Suprapubic skin (tissue), 4 donors: ENCODE results near the gene SOHLH2. TPM values are rescaled to one million over a fixed set of nuclear protein-coding genes. Genes with fewer than 3 reads are reported as not detected.

ENCODE experiments used
- DNase-seq, 2 donors: peaks; one replicate each; pipeline ENCODE4 v3.0.0-alpha.2; 2019; ENCODE audit warnings: low spot score in 2 of 2
- H3K27ac ChIP-seq: fragments of 200-600 bp; sonication (generic); one replicate; pipeline ENCODE4 v1.5.1; 2019
- H3K27me3 ChIP-seq: fragments of 200-600 bp; sonication (generic); one replicate; pipeline ENCODE4 v1.5.1; 2019
- H3K36me3 ChIP-seq: fragments of 200-600 bp; sonication (generic); one replicate; pipeline ENCODE4 v1.5.1; 2019
- H3K4me1 ChIP-seq: fragments of 200-600 bp; sonication (generic); one replicate; pipeline ENCODE4 v1.5.1; 2019
- H3K4me3 ChIP-seq: fragments of 200-600 bp; sonication (generic); one replicate; pipeline ENCODE4 v1.5.1; 2019; ENCODE audit warnings: mild to moderate bottlenecking
- H3K9me3 ChIP-seq: fragments of 200-600 bp; sonication (generic); one replicate; pipeline ENCODE4 v1.5.1; 2019
- EP300 ChIP-seq: sonication (generic); formaldehyde crosslinking; IDR thresholded peaks from one replicate; pipeline ENCODE4 v1.6.1; 2017; ENCODE audit warnings: antibody characterized with exemption
- POLR2A ChIP-seq, 2 donors: fragments of 450-650 bp; IDR thresholded peaks; one replicate each; pipeline ENCODE4 v1.6.1; 2017; ENCODE audit warnings: antibody characterized with exemption in 2 of 2, mild to moderate bottlenecking in 2 of 2, moderate library complexity in 2 of 2
- POLR2AphosphoS5 ChIP-seq, 3 donors: sonication (generic); formaldehyde crosslinking; IDR thresholded peaks; one replicate each; pipeline ENCODE4 v1.6.1; 2017; ENCODE audit warnings: antibody characterized with exemption in 3 of 3
- WGBS: methylation state at CpG from one replicate; pipeline ENCODE4 v1.1.5; 2018; 5-methylcytosine and 5-hydroxymethylcytosine counted together
- total RNA-seq, 4 donors: library from RNA; depleted of rRNA; stranded (reverse); fragments of >200 nt; gene quantifications; one replicate each; pipeline ENCODE4 v1.1.0, GENCODE V29; 2016
- TF ChIP-seq, protein P1 (sequence below), 2 donors: fragments of 200-600 bp in 1 of 2; fragments of 450-650 bp in 1 of 2; sonication (generic) in 1 of 2; IDR thresholded peaks; one replicate each; pipeline ENCODE4 v1.5.1; 2016 to 2019; ENCODE audit warnings: antibody characterized with exemption in 2 of 2, mild to moderate bottlenecking in 1 of 2, moderate library complexity in 1 of 2

Gene SOHLH2
- total RNA-seq, 4 donors from 2014 or later: 0.21 TPM; not detected in 3

DNA sequence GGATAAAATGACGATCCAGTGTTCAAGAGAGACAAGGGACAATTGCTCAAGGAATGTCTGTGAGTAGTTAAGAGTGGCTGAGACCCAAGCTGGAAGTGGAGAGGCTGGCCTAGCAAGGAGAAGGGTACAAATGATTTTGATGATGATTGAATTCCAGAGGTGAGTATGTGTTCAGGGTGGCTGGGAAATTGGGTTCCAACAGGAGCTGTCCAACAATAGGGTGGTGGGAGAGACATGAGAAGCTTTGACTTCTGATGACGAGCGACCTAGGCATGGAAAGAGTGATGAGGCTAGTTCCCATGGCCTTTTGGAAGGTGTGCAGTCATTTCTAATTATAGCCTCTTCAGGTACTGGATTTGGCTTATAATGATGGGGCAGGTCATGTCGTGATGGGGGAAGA is 54.1 kb downstream of the SOHLH2 start:
- no peak for DNase-seq

DNA sequence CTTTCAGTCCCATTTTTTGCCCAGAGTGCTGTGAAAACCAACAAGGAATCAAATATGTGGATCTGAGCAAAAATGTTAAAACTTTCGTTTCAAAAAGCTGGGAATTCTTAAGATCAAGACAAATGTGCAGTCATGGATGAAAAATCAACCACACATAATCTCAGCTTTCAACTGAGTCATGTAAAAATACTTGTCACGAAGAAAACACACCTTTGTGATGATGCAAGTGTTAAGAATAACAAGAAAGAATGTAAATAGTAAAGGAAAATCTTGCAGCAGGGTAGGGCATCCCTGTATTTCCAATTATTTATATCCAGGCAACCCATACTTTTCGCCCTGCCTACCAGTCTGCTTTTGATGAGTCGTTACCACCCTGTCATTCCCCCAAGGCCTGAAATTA is 55.7 kb downstream of the SOHLH2 start:
- Histone ChIP-seq H3K4me3 (no peak overlapping the region), H3K27ac (no peak overlapping the region), H3K4me1 (peaks cover 11% of the 10 kb centered on the region), H3K27me3 (peaks cover 11% of the 10 kb centered on the region), H3K36me3 (no peaks in the 10 kb centered on the region), H3K9me3 (no peaks in the 10 kb centered on the region)
- no peak for DNase-seq
- TF ChIP-seq EP300: no peak
- TF ChIP-seq, protein P1, sequence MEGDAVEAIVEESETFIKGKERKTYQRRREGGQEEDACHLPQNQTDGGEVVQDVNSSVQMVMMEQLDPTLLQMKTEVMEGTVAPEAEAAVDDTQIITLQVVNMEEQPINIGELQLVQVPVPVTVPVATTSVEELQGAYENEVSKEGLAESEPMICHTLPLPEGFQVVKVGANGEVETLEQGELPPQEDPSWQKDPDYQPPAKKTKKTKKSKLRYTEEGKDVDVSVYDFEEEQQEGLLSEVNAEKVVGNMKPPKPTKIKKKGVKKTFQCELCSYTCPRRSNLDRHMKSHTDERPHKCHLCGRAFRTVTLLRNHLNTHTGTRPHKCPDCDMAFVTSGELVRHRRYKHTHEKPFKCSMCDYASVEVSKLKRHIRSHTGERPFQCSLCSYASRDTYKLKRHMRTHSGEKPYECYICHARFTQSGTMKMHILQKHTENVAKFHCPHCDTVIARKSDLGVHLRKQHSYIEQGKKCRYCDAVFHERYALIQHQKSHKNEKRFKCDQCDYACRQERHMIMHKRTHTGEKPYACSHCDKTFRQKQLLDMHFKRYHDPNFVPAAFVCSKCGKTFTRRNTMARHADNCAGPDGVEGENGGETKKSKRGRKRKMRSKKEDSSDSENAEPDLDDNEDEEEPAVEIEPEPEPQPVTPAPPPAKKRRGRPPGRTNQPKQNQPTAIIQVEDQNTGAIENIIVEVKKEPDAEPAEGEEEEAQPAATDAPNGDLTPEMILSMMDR (IDR thresholded peaks at IDR 0.05): no peak
- TF ChIP-seq POLR2AphosphoS5 (IDR thresholded peaks at IDR 0.05): no peak
- no peak for TF ChIP-seq POLR2A (IDR thresholded peaks at IDR 0.05)
- 71% methylated on average over 4 of the region's 4 CpGs for WGBS

More for the DNA sequence above, 54.1 kb downstream of the SOHLH2 start:
- no peak for TF ChIP-seq EP300
- TF ChIP-seq, protein P1 (IDR thresholded peaks at IDR 0.05): no peak
- H3K27ac ChIP-seq: no peak overlapping the region
- H3K27me3 ChIP-seq: no peaks in the 10 kb centered on the region
- peaks cover 6% of the 10 kb centered on the region for H3K4me1 ChIP-seq
- H3K9me3 ChIP-seq: no peaks in the 10 kb centered on the region
- no peaks in the 10 kb centered on the region for H3K36me3 ChIP-seq
- 85% methylated on average over 4 of the region's 4 CpGs for WGBS
- no peak overlapping the region for H3K4me3 ChIP-seq

DNA sequence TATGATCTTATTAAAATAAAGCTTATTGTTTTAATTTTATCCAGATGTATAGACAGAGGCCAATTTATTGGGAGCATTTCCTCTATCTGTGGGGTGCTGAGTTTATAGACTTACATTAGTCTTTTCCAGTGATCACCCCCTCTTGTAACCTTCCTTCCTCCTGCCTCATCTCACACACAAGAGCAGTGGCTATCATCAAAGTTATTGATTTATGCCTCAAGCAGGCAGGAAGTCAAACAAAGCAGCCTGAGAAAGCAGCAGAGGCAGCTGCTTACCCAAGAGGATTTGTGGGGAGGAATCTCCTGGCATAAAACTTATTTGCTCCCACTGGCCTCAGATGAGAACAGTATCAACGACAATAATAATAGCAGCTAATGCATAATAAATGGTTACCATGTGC is 56.9 kb downstream of the SOHLH2 start:
- WGBS: 63% methylated on average over 1 of the region's 1 CpG
- peaks cover 11% of the 10 kb centered on the region for H3K4me1 ChIP-seq
- TF ChIP-seq, protein P1 (IDR thresholded peaks at IDR 0.05): no peak
- TF ChIP-seq POLR2A (IDR thresholded peaks at IDR 0.05) (no peak), EP300 (no peak), POLR2AphosphoS5 (IDR thresholded peaks at IDR 0.05) (no peak)
- H3K27ac ChIP-seq: no peak overlapping the region
- H3K4me3 ChIP-seq: no peak overlapping the region
- DNase-seq: no peak
- no peaks in the 10 kb centered on the region for H3K36me3 ChIP-seq
- H3K27me3 ChIP-seq: peaks cover 12% of the 10 kb centered on the region
- H3K9me3 ChIP-seq: no peaks in the 10 kb centered on the region

DNA sequence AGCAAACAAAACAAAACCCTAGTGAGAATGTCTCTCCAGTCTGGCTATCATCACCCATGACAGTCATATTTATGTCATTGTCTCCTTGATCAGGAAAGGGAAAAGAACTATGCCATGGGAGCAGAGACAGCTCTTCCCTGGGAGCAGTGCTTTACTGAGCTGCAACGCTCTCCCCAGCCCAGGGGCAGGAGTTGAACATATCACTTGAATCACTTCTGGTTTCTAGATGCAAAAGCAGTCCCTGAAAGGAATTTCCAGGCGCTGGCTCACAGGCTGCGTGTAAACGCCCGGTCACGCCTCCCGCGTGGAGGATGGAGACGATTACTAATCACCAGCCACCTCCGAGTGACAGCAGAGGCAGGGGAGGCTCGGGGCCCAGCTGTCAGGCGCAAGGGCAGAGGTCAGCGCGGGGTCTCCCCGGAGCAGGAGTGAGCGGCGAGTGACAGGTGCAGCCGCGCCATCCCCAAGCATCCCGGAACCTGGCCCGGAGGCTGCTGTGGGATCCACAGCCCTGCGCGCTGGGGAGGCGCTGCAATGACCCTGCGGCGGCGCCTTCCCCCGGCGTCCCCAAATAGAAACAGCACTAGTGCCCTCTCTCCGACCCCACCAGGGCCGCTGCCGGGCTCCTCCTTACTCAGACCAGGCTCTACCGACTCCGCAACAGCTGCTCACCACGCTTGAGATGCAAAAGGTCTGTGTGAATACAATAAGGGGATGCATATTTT is 59.6 kb downstream of the SOHLH2 start:
- H3K9me3 ChIP-seq: no peaks in the 10 kb centered on the region
- H3K4me1 ChIP-seq: peaks cover 11% of the 10 kb centered on the region
- no peak overlapping the region for H3K27ac ChIP-seq
- DNase-seq: no peak
- 9% methylated on average over 27 of the region's 35 CpGs for WGBS
- TF ChIP-seq, protein P1 (IDR thresholded peaks at IDR 0.05): no peak
- TF ChIP-seq POLR2AphosphoS5 (IDR thresholded peaks at IDR 0.05) (no peak), POLR2A (IDR thresholded peaks at IDR 0.05) (no peak), EP300 (no peak)
- H3K27me3 ChIP-seq: peaks cover 12% of the 10 kb centered on the region
- H3K4me3 ChIP-seq: peak overlapping the region; percentile 14
- no peaks in the 10 kb centered on the region for H3K36me3 ChIP-seq

DNA sequence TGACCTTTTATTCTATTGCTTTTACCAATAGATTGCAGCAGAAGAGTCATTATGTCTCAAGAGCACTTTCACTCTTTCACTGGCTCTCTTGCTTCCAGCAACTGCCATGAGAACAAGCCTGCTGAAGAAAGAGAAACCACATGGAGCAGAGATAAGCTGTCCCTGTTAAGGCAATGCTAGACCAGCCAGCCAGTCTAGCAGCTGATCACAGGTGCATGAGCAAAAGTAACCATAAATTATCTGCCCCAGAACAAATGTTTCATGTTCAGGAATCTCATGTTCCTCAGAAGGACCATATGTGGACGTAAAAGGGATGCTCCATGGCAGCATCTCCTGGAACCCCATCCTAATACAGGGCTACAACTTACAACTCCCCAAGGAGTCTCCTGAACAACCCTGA is 62.8 kb downstream of the SOHLH2 start:
- TF ChIP-seq EP300: no peak
- TF ChIP-seq, protein P1 (IDR thresholded peaks at IDR 0.05): no peak
- no peak for TF ChIP-seq POLR2AphosphoS5 (IDR thresholded peaks at IDR 0.05)
- no peak for TF ChIP-seq POLR2A (IDR thresholded peaks at IDR 0.05)
- 86% methylated on average over 1 of the region's 1 CpG for WGBS
- no peak for DNase-seq
- Histone ChIP-seq H3K36me3 (no peaks in the 10 kb centered on the region), H3K4me3 (no peak overlapping the region), H3K9me3 (no peaks in the 10 kb centered on the region), H3K27ac (no peak overlapping the region), H3K4me1 (peaks cover 5% of the 10 kb centered on the region), H3K27me3 (peaks cover 12% of the 10 kb centered on the region)
